Neural progenitor cell (in vitro differentiated cells): ENCODE data around the gene PACSIN3.

Experiments used
- CTCF ChIP-seq: fragments of 200-600 bp; sonication (generic); IDR thresholded peaks from 2 replicates; pipeline ENCODE4 v1.5.1; 2017; ENCODE audit warnings: antibody characterized with exemption, mild to moderate bottlenecking
- EZH2 ChIP-seq: fragments of 200-600 bp; sonication (generic); IDR thresholded peaks from 2 replicates; pipeline ENCODE4 v1.6.1; 2017; ENCODE audit warnings: antibody characterized with exemption, mild to moderate bottlenecking, moderate library complexity

DNA sequence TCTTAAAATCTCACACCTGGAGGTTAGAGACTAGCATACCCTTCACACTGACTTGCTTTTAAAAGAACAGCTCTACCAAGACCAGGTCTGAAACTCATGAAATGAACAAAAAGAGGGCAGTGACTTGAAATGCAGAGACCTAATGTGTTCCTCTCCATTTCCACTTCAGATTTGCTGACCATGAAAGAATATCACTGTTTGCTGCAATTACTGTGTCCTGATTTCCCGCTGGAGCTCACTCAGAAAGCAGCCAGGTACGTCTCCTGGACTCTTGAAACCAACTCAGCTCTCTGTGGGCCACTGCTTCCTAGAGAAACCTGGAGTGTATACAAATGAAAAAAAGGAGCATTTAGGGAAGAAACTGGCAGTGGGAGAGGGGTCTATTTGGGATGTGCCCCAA, 48.8 kb downstream of the PACSIN3 start:
- TF ChIP-seq CTCF (no peak), EZH2 (no peak)
